ENCODE data around the gene ADAM22.

ADAM22 gene

GRCh38 chr7:88044069-88044468 is 110.0 kb downstream of the ADAM22 start:
- DNase-seq, result no peak

- DNase-seq, result no peak
These were observed 113.0 kb downstream of the ADAM22 start for GRCh38 chr7:88046839-88047573.

GRCh38 chr7:88057655-88058054 is 123.6 kb downstream of the ADAM22 start:
- DNase-seq, result no peak

GRCh38 chr7:88062238-88062637 is 128.2 kb downstream of the ADAM22 start:
- no peak for DNase-seq

DNA sequence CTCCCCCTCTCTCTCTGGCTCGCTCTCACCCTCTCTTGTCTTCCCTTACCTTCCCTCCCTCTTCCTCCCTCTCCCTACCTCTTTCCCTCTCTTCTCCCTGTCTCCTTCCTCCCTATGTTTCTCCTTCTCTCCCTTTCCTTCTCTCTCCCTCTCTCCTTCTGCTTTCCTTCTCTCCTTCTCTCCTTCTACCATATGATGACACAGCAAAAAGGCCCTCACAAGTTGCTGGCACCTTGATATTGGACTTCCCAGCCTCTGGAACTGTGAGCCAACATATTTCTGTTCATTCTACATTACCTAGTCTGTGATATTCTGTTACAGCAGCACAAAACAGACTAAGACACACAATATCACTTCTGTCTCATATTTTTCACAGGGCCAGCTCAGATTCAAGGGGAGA is 135.0 kb downstream of the ADAM22 start:
- DNase-seq, result no peak

GRCh38 chr7:88071994-88072714 is 138.1 kb downstream of the ADAM22 start:
- DNase-seq, result no peak

GRCh38 chr7:88072715-88073055 is 138.6 kb downstream of the ADAM22 start:
- no peak for DNase-seq

DNA sequence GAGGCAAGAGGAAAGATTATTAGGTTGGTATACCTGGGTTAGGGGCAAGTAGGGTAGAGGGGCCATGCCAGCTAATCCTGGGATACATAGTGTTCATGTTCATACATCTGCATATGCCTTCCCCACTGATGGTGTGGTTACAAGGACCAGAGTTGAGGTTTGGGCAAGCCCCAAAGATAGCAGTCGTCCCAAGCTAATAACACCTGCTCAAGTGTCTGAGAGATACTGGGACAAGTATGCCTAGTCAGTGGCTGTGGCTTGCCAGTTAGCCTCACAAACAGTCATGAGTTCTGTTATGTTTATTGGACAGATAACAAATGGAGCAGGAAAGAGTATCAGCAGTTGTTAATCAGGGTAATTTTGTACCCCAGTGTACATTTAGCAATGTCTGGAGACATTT is 139.6 kb downstream of the ADAM22 start:
- no peak for DNase-seq

GRCh38 chr7:88075216-88075615 is 141.2 kb downstream of the ADAM22 start:
- DNase-seq, result no peak

DNA sequence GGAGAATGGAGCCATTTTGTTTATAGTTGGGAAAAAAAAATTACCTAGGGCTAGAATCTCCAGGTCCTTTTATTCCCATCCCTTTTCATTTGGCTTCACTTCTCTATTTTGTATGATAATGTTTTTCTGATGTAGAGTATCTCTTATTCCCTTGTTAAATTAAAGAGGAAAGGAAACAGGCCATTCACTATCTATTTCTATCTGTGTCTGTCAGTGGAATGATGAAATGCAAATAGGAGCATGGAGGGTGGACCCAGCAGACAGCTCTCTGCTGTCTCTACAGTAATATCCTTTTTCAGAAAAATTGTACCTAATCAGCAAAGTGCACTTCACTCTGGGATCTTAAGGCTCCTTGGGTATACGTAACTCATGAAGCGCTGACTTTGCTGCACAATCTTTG is 149.8 kb downstream of the ADAM22 start:
- no peak for DNase-seq

GRCh38 chr7:88089561-88089960 is 155.5 kb downstream of the ADAM22 start:
- no peak for DNase-seq

- no peak for DNase-seq
These were observed 156.2 kb downstream of the ADAM22 start for GRCh38 chr7:88090240-88090639.

DNA sequence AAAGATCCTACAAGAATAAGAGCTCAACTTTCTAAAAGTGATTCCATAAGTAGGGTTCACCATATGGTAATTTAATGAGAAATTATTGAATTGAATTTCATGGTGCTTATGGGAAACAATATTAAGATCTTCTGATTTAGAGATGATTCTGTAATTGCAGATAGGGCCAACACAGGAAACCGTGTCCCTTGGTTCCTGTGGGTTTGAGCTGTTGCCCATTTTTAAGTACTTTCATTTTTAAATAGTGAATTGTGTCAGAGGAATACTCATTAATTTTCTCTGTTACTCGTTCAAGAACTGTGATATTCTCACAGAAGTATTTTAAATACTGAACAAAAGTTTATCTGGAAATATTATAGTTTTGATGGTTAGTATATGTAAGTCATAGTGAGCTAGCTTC is 156.6 kb downstream of the ADAM22 start:
- no peak for DNase-seq

DNA sequence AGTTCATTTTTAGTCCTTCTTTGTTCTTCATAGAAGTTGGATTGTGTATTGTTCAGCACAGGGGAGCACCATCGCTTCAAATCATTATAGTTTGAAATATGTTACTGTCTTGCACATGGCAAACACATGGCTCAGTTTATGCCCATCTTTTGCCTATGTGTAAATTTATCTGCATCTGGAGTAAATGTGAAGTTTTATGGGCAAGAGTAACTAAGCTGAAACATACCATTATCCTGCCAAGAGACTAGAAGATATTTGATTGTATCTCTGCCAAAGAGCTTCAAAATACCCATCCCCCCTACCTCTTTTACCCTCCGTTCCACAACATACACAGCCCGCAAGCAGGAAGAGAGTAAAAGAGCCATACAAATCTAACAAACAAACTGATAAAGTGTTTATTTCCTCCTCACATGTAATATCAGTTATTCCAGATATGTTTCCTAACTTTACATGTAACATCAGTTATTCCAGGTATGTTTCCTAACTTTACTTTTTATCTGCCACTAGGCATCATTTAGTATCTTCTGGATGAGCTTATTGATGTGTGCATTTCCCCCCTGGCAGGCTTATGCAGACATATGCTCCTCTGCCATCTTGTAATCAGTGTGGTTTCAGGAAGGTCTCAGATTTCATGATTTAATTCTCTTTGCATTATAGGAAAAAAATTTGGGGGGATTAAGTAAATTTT is 158.1 kb downstream of the ADAM22 start:
- no peak for DNase-seq

DNA sequence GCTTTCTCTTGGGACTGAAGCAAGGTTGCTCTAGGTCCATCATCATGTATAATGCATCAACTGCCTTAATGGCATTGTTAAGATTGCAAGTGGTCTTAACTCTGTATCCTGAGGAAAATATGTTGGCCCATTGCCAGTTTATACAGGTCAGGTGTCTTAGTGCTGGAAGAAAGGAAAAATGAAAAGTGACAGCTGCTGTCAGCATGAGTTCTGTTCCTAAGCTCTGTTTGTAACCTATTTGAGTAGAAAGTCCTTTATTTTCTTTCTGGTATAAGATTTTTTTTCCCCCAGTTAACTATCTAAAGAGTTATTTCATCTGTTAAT is 158.6 kb downstream of the ADAM22 start:
- no peak for DNase-seq

DNA sequence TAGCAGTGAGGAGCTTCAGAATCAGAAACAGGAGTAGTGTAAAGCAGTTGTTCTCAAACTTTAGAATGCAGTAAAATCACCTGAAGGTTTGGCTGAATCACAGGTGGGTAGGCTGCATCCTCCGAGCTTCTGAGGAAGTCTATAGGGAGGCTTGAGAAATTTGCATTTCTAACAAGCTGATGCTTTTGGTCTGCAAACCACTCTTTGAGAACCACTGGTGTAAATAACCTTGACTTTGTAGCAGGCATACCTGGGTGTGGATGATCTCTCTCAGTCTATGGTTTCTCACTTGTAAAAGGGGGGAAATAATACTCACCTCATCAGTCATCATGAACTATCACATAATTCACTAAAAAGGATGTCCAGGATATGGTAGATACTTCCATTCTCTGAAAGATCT is 167.7 kb downstream of the ADAM22 start:
- no peak for DNase-seq

DNA sequence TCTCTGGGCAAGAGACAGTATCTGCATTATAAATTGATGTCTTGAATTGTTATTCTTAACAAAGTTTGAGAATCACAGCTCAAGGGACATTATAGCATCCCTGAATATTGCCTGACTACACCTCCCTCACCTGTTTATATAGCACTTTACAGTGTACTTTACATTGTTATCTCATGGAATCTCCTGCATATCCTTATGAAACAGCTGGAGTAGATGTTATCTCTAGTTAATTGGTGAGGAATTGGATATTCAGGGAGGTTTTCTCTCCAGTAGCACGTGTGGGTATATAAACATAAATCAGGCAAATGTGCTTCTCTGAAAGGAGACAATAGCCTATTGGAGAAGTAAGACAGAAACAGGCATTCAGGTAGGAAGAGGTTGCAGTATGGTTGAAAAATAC is 168.6 kb downstream of the ADAM22 start:
- no peak for DNase-seq

DNA sequence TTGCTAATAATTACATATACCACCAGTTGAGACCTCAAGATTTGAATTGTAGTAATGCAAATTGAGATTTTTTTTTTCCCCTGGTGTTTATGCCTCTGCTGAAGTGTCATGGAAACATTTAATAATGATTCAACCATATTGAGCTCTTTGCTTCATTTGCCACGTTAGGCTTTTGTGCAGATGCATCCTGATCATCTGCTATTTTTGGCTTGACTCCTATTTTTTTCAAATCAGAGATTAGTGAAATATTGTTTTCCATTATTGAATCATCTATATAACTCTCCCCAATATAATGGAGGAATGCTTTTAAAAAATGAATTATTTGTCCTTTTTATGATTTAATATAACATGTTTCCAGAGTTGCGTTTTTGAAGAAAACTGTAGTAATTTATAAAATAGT is 170.7 kb downstream of the ADAM22 start:
- no peak for DNase-seq

- DNase-seq, result no peak
These were observed 171.2 kb downstream of the ADAM22 start for GRCh38 chr7:88105231-88105630.

DNA sequence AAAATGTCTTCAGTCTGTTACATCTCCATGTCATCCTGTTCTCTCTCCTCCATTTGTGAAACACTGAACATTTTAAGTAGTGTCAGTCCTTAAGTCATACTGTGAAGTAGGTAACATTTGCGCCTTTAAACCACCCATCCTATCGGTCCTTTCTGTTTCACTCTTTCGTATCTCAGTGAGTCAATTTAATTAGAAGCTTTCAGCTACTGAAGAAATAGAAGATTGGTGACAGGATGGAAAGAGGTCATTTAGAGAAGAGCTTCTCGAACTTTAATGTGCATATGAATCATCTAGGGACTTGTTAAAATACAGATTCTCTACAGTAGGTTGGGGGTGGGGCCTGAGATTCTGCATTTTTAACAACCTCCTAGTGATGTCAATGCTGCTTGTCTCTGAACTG is 172.4 kb downstream of the ADAM22 start:
- DNase-seq, result no peak

DNA sequence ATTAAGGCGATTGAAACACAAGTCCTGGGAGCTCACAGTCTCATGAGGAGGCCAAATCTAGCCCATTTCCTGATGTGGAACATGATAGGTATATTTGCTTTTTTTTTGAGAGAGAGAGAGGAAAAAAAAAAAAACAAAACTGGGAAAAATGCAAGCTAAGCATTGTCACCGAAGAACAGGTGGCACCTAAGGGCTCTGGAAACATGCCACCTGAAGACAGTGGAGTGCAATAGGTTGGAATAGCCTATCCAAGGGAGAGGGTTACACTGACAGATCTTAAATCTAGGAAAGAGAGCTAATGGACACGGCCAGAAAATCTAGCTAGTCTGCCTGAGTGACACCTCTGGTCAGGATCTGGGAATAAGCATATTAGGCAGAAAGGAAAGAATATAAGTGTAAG is 175.6 kb downstream of the ADAM22 start:
- no peak for DNase-seq

- peak; percentile 45 for DNase-seq
These were observed 177.2 kb downstream of the ADAM22 start for GRCh38 chr7:88111140-88111743.

DNA sequence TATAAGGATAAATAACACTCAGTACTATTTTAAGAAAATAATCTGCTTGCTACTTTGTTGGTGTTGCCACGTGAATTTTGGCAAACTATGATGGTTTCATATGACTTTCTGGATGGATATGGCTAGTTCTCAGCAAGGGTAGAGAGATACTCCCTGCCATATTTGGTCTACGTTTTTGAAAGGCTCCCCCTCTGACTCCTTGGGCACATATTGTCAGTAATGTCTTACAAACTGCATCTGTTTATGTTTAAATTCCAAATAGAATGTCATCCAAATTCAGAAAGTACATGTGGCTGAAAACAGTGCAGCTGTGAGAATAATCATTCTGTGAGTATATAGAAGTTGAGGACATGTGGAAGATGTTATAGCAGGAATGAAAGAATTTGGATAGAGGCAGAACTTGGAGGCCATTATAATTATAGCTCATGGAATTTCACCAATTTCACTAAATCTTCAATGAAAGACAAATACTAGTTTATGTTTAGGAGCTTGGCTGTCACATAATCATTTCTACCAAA is 178.0 kb downstream of the ADAM22 start:
- no peak for DNase-seq

Measured in fibroblast of skin of right biceps (primary cell).